ENCODE data around the gene STAT2.
"Not testable (repeated sequence)": the region's sequence is repeated elsewhere in the genome, so short reads cannot be mapped to it uniquely, and the experiment has no call there.

Gene STAT2

DNA sequence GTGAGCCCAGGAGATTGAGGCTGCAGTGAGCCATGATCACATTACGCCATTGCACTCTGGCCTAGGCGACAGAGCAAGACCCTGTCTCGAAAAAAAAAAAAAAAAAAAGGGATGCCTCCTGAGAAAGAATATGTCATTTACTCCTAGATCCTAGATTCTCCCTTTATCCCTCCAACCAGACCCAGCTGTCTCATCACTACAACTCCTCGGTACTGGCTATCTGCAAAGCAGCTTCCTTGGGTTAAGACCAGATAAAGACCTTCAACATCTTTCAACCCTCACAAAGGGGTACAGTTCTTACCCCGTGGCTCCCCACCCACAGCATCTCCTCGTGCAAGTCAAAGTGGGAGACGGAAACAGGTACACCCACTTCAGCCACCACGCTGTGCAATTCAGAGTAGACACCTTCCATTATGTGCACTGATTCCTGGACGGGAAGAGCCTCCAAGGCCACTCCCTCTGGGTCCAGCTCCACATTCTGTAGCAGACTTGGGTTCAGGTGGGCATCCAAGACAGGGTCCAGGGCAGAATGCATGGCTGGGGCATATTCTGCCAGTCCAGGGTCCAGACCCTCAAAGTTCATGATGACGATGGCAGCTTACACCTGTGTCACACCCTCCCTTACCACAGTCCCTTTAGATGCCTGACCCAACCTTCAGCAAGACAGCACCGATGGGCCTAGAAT is 27.3 kb downstream of the STAT2 start:
- no peak for DNase-seq (ENCODE audit: insufficient read length, low spot score)
- FAIRE-seq: no peak

DNA sequence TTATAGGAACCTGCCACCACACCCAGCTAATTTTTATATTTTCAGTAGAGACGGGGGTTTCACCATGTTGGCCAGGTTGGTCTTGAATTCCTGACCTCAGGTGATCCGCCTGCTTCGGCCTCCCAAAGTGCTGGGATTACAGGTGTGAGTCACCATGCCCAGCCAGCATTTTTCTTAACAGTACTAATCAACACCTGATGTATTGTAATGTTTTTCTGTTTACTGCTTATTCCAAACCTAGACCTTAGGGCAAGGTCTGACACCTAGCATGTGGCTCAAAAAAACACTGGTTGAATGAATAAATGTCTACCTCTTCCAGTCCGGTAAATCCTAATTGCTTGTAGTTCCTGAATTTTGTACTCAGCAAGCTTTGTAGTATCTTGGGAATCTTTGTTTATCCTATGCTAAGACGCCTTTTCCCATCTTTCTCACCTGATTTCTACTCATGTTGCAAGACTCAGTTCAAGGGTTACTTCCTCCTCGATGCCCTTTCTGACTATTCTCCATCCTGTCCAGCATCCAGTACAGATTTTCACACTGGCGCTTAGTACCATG is 28.9 kb downstream of the STAT2 start:
- DNase-seq (ENCODE audit: insufficient read length, low spot score) (no peak), FAIRE-seq (no peak)

DNA sequence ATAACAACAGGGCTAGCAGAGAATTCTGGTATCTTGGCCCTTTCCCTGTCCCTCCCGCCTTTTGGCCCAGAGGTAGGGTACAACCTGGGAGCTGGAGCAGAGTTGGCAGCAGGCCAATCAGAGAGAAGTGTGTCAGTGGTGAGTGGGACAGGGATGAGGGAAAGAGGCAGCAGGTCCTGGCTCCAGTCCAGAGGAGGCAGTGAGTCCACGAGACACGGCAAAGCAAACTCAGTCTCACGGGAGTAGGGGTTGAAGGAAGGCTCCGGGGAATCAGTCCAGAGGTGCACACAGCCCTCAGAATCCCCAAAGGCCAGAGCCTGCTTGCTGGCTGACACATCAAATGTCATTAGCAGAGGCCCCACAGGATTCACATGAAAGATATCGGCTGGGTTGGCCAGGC is 33.4 kb downstream of the STAT2 start:
- DNase-seq (ENCODE audit: insufficient read length, low spot score): no peak
- FAIRE-seq: no peak

DNA sequence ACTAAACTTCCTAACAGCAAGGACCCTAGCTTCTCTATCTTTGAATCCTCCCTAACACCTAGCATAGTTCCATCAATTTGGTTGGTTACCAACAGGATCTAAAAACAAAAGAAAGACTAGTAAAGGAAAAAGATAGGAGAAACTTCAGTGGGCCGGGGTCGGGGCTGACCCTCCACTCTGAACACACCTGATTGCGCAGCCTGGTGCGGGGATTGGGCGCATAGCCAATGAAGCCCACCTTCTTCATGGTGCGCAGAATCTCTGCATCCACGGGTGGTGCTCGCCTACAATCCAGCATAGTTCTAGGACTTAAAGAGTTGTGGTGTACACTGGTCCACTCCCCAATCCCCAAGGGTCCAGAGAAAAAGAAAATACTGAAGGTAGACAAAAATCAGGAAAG is 33.8 kb downstream of the STAT2 start:
- FAIRE-seq: no peak
- DNase-seq (ENCODE audit: insufficient read length, low spot score): no peak

DNA sequence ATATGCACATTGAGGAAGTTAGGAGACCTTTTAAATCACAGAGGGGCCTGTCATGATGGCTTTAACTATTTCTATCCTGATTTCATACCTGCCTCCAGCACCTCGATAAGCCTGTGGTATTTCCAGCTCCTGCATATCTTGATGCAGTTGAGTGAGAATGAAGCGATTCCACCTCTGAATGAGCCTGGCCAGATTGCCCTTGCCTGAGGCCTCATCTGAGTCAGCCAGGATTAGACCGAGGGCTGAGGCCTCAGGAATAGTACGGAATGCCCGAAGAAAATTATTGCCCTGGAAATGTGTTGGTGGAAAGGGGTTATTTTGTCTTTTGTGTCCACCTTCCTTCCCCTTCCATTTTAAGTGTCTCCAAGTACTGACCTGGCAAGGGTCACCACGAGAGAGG is 35.7 kb downstream of the STAT2 start:
- no peak for DNase-seq (ENCODE audit: insufficient read length, low spot score)
- no peak for FAIRE-seq

DNA sequence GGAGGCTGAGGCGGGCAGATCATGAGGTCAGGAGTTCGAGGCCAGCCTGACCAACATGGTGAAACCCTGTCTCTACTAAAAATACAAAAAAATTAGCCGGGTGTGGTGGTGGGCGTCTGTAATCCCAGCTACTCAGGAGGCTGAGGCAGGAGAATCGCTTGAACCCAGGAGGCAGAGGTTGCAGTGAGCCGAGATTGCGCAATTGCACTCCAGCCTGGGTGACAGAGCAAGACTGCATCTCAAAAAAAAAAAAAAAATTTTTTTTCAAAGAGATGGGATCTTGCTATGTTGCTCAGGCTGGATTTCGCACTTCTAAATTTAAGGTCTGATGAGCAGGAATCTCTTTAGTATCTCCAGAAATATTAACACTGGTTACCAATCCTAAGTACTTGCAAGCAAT is 38.3 kb downstream of the STAT2 start:
- not testable (repeated sequence) for DNase-seq (ENCODE audit: insufficient read length, low spot score); FAIRE-seq

DNA sequence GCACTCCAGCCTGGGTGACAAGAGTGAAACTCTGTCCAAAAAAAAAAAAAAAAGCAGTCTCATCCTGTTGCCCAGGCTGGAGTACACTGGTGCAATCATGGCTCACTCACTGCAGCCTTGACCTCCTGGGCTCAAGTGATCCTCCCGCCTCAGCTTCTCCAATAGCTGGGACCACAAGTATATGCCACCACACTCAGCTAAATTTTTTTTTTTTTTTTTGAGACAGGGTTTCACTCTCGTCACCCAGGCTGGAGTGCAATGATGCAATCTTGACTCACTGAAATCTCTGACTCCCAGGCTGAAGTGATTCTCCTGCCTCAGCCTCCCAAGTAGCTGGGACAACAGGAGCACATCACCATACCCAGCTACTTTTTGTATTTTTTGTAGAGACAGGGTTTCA is 38.9 kb downstream of the STAT2 start:
- DNase-seq (ENCODE audit: insufficient read length, low spot score): no peak
- no peak for FAIRE-seq

DNA sequence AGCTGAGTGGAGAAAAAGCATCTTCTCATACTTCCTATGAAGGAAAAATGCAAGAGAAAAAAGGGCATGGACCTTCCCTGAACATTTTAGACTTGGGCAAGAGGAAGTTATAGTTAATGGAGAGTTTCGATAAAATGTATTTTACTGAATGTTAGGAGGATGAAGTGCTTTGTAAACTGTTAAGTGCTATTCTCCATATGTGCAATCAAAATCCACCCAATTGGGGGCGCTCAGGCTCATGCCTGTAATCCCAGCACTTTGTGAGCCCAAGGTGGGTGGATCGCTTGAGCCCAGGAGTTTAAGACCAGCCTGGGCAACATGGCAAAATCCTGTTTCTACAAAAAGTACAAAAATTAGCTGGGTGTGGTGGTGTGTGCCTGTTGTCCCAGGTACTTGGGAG is 42.2 kb downstream of the STAT2 start:
- FAIRE-seq (no peak), DNase-seq (ENCODE audit: insufficient read length, low spot score) (no peak)

DNA sequence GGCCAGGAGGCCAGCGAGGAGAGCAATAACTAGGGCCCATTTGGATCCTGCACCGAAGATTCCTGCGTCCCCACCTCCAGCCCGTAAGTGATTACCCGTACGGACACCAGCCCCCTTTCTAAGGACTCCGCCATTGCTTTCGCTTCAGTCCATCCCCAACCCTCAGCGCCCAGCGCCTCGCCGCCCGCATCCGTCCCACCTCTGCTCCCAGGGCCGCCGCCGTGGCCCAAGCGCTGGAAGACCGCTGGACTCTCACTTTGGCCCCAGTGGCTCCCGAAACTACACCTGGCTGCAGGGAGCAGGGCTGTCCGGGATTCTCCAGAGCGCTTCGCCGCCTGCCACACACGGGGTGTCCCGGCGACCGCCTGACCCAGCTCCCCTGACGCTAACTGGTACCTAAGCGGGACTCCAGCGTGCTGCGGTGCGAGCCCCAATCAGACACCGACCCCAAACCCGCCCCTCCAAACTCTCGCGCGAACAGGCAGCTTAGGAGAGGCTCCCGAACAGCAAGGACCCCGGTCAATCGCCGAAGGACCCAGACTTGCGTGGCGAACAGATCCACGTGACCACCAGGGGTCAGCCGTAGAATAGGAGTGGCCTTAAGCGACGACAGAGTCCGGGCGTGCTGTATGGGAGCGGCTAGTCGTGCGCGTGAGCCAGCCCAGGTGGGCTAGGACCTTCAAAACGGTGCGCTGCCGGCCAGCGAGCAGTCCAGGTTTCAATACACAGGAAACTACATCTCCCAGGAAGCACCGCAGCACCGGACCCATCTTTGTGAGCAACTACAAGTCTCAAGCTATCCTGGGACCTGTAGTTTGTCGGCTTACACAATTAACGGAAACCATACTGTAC is 44.1 kb downstream of the STAT2 start, which contains the start of gene CNPY2:
CNPY2 (minus strand) TSS at position 367 of the 852 bp plus-strand sequence. CDS start 771 bp downstream, outside the sequence.
- peak; percentile 79 for FAIRE-seq
- DNase-seq (ENCODE audit: insufficient read length, low spot score): peak; percentile 98

DNA sequence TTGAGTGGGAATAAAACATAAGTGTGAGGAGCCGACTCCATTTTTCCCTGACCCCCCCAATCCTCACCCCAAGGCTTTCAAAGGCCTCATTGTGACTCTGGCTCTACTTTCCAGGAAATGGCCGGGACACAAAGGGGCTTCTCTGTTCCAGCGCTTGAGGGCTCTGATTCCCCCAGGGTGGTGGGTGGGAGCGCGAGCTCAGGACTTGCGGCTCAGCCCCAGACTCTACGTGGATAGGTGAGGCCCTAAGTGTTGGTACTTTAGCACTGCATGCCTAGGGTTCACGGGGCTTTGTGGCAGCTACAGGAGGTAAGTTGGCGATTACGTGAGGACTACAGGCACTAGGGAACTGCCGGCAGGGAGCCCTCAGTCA is 44.7 kb downstream of the STAT2 start:
- FAIRE-seq: no peak
- DNase-seq (ENCODE audit: insufficient read length, low spot score): no peak

DNA sequence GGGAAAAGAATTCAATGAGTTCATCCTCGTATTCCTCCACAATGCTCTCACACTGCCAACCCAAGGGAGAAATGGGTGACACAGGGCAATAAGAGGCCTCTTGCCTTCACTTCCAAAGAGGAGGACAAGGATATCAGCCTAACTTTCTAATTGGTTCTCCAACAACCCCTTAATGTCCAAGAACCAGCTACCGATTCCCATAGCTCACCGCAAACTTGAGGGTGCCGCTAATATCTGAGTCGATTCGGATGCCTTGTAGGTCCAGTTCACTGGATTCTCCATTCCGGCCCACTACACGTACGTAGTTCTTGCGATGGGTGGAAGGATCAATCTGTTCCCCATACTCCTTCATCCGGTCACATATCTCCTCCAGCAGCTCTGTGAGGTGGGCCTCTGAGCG is 48.9 kb downstream of the STAT2 start:
- FAIRE-seq: no peak
- DNase-seq (ENCODE audit: insufficient read length, low spot score): no peak

DNA sequence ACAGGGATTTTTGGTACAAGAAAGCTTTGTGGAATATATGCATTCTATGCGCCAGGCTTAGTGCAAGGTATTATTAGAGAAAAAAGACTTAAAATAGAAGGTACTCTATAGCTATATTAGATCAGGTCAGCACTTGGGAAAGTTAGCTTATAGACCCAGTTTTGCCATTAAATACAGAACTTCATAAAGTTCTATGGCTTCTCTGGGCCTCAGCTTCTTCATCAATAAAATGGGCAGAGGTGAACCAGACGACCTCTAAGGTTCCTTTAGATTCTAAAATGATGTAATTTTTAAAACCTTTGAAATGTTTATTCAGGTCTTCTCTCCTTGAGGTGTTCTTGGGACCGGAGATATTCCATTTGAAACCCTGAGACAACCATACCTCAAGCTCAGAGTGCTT is 51.2 kb downstream of the STAT2 start:
- FAIRE-seq: no peak
- DNase-seq (ENCODE audit: insufficient read length, low spot score): no peak

DNA sequence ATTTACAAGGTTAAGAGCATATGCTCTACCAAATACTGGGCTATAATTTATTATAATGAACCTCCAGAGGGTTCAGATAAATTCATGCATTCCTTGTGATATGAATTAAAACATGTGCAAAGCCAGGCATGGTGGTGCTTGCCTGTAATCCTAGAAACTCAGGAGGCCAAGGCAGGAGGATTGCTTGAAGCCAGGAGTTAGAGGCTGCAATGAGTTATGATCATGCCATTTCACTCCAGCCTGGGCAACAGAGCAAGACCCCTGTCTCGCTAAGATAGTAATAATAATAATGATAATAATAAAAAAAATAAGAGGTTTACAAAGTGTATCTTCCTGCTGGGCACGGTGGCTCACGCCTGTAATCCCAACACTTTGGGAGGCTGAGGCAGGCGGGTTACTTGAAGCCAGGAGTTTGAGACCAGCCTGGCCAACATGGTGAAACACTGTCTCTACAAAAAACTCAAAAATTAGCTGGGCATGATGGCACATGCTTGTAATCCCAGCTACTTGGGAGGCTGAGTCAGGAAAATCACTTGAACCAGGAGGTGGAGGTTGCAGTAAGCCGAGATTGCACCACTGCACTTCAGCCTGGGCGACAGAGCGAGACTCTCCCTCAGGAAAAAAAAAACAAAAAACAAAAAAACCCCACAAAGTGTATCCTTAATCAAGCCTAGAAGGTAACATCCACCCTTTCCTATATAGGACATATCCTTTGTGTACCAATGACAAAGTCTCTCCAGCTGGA is 52.5 kb downstream of the STAT2 start:
- no peak for DNase-seq (ENCODE audit: insufficient read length, low spot score)
- no peak for FAIRE-seq

DNA sequence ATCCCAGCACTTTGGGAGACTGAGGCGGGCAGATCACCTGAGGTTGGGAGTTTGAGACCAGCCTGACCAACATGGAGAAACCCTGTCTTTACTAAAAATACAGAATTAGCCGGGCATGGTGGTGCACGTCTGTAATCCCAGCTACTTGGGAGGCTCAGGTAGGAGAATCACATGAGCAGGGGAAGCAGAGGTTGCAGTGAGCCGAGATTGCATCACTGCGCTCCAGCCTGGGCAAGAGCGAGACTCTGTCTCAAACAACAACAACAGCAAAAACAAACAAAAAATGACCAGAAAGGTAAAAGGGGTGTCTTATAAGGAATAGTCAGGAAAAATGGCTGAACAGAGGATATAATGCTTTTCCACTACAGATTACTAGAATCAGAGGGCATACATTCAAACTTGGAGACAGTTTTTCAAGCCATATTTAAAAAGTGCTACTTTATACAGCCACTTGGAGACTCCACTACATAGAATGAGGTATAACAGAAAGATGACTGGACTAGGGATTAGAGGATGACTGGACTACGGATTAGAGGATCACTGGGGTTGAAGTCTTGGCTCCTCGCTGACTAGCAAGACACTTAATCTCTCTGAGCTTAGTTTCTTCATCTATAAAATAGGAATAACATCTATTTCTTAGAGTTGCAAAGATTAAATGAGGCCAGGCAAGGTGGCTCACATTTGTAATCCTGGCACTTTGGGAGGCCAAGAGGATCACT is 54.9 kb downstream of the STAT2 start:
- DNase-seq (ENCODE audit: insufficient read length, low spot score): no peak
- no peak for FAIRE-seq

DNA sequence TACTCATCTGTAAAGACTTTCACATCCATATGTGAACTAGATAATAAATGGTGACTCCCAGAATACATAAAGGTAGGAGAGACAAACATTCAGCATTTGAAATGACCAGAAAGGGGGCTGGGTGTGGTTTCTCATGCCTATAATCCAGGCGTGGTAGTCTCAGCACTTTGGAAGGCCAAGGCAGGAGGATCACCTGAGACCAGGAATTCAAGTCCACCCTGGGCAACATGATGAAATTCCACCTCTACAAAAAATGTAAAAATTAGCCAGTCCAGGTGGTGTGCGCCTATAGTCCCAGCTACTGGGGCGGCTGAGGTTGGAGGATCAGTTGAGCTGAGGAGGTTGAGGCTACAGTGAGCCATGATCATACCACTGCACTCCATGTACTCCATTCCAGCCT is 55.6 kb downstream of the STAT2 start:
- DNase-seq (ENCODE audit: insufficient read length, low spot score) (no peak), FAIRE-seq (no peak)

DNA sequence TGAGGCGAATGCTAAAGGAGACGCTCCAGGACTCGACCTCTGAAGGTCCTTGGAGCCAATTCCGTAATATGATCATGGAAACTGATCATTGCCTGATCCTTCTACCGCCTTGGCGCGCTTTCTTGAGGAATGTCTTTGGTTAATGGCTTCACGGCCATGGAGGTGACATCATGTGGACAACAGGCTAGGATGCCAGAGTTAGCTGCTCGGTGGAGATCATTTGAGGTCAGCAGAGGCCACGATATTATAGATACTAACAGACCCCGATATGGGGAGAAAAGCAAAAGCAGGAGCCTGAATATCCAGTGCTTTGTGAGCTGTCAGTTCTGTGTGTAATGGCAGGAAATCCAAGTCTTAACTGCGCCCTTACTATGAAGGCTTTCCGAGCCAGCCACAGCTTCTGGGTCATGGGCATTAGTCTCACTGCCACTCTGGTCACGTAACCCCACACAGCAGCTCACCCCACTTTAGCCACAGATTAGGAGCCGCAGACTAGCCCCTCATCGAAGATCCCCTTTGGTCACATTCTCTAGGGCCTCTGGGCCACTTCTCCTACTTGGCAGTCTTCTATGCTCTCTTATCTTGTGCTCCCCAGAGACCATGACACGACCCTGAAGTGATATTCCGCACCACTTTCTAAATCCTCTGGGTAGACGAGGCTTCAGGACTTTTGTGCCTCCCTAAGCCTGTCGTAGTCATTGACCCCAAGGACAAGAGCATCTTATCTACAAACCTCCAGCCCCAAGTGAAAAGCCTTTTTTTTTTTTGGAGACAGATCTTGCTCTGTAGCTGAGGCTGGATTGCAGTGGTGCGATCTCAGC is 59.1 kb downstream of the STAT2 start:
- no peak for DNase-seq (ENCODE audit: insufficient read length, low spot score)
- no peak for FAIRE-seq

DNA sequence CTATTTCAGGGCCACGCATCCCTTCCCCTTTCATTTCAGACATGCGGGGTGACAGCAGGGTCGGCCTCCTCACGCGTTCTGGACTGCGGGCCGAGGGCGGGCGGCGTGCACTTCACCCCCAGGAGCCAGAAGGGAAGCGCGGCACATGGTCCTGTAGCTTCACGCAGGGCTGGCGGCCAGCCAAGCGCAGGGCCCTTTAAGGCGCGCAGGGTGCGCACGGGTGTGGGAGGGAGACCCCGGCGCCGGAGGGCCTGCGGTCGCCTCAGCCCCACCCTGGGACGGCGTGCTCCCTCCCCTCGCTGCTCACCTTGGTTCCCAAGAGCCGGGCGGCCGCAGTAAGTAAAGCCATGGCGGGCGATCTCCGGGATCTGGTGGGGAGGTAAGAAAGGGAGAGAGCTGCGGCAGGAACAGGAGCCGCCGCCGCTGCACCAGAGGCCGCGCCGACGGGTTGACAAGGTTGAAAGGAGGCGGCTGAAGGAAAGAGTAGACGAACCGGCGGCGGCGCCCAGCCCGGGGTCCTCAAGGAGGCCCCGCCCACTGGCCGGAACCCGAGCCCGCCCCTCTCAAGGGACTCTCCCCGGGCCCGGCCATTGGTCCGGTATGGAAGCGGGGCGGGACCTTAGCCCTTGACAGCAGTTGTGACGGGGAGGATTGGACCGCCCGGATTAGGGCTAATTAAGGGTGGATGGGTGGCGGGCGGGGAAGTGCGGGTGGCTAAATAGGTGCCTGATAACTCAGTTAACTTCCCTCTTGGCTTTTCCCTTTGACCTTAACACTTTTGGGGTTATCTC is 59.9 kb downstream of the STAT2 start, which contains the start of gene CS:
CS (minus strand) TSS at position 478 of the 791 bp plus-strand sequence; CDS start at position 349, 129 bp downstream.
- no peak for FAIRE-seq

DNA sequence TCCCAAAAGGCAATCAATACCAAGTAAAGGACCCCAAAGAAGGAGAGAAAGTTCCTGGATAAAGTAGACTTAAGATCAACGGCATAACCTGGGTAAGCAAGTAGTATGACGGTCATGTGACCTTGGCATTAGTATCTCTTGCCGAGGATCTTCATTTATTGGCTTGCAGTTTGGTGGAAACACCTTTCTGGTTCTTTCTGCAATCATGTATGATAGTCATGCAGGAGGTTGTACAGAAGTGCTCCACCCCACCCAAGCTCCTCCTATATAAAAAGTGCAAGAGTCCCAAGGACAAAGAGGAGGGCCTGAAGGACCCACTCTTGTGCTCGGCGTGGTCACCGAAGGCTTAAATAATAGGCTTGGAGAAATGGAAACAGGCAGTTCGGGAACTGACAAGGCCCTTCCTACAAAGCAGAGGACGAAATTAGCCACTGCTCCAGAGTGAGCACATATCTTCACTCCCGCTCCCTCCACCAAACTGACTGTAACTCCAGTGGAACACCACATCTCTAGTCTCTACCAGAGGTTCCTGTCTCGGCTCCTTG is 60.5 kb downstream of the STAT2 start:
- no peak for DNase-seq (ENCODE audit: insufficient read length, low spot score)
- FAIRE-seq: no peak

More for the DNA sequence above, 59.9 kb downstream of the STAT2 start, which contains the start of gene CS:
- peak; percentile 96 for DNase-seq (ENCODE audit: insufficient read length, low spot score)

Data from HTR-8/SVneo (cell line).